ENCODE measurements around the gene GSK3B. TPM values are rescaled to one million over a fixed set of nuclear protein-coding genes. Genes with fewer than 3 reads are reported as not detected.

Gene GSK3B
- total and polyA plus RNA-seq, 2 experiments from 2014 or later = 29.0 to 45.3 TPM

DNA sequence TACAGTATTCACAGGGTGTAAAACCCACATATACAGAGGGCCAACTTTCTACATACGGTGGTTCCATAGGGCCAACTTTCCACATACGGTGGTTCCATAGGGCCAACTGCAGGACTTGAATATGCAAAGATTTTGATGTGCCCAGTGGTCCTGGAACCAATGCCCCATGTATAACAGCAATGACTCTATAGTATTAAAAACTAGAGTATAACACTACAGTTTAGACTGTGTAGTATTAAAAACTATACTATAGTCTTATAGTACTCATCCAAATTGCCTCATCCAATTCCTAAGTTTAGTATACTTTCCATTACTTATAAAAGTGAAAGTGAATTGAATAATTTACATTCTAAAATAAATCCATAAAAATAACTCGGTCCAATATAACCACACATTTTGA is 75.9 kb downstream of the GSK3B start:
- peaks cover 100% of the 10 kb centered on the region for H3K79me2 ChIP-seq (replicated peaks; ENCODE audit: insufficient read depth)
- Mint-ChIP-seq H3K4me3 (no peak overlapping the region), H3K4me1 (peaks cover 31% of the 10 kb centered on the region), H3K27ac (peak overlapping the region; percentile 9; the same call in 1 of the 2 replicates), H3K9me3 (no peaks in the 10 kb centered on the region), H3K27me3 (ENCODE audit: insufficient read depth, low read depth, poor library complexity) (no peaks in the 10 kb centered on the region), H3K36me3 (ENCODE audit: low read depth) (no peaks in the 10 kb centered on the region)
- DNase-seq (ENCODE audit: low spot score) (no peak), ATAC-seq (no peak)
- H3K27ac ChIP-seq (ENCODE audit: low read depth) = no peak overlapping the region
- no peak overlapping the region for H2AFZ ChIP-seq
- H3K27me3 ChIP-seq (ENCODE audit: insufficient read depth) = no peaks in the 10 kb centered on the region
- H3F3A ChIP-seq (replicated peaks; ENCODE audit: low read depth) = no peaks in the 10 kb centered on the region
- H3K4me2 ChIP-seq = no peak overlapping the region
- peaks cover 16% of the 10 kb centered on the region for H3K4me1 ChIP-seq (ENCODE audit: insufficient read depth)
- no peaks in the 10 kb centered on the region for H3K36me3 ChIP-seq (ENCODE audit: insufficient read depth)
- no peaks in the 10 kb centered on the region for H3K9me2 ChIP-seq (ENCODE audit: insufficient read depth)
- no peak for TF ChIP-seq JUNB (IDR thresholded peaks at IDR 0.05; ENCODE audit: unreplicated experiment)
- no peak for TF ChIP-seq ZNF462 (CRISPR knock-in tag; IDR thresholded peaks at IDR 0.05)
- no peak for TF ChIP-seq ZNF331 (CRISPR knock-in tag; IDR thresholded peaks at IDR 0.05; ENCODE audit: low read depth)
- TF ChIP-seq, protein P1, sequence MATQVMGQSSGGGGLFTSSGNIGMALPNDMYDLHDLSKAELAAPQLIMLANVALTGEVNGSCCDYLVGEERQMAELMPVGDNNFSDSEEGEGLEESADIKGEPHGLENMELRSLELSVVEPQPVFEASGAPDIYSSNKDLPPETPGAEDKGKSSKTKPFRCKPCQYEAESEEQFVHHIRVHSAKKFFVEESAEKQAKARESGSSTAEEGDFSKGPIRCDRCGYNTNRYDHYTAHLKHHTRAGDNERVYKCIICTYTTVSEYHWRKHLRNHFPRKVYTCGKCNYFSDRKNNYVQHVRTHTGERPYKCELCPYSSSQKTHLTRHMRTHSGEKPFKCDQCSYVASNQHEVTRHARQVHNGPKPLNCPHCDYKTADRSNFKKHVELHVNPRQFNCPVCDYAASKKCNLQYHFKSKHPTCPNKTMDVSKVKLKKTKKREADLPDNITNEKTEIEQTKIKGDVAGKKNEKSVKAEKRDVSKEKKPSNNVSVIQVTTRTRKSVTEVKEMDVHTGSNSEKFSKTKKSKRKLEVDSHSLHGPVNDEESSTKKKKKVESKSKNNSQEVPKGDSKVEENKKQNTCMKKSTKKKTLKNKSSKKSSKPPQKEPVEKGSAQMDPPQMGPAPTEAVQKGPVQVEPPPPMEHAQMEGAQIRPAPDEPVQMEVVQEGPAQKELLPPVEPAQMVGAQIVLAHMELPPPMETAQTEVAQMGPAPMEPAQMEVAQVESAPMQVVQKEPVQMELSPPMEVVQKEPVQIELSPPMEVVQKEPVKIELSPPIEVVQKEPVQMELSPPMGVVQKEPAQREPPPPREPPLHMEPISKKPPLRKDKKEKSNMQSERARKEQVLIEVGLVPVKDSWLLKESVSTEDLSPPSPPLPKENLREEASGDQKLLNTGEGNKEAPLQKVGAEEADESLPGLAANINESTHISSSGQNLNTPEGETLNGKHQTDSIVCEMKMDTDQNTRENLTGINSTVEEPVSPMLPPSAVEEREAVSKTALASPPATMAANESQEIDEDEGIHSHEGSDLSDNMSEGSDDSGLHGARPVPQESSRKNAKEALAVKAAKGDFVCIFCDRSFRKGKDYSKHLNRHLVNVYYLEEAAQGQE (IDR thresholded peaks at IDR 0.05; ENCODE audit: unreplicated experiment) = no peak
- no peak for TF ChIP-seq NANOG (IDR thresholded peaks at IDR 0.05; ENCODE audit: borderline replicate concordance)
- no peak for TF ChIP-seq EZH2 (IDR thresholded peaks at IDR 0.05; ENCODE audit: low read depth, unreplicated experiment)
- TF ChIP-seq CREB1 (CRISPR knock-in tag; IDR thresholded peaks at IDR 0.05; ENCODE audit: low read depth) = no peak
- TF ChIP-seq EZH2phosphoT487 (IDR thresholded peaks at IDR 0.05; ENCODE audit: unreplicated experiment) = no peak
- TF ChIP-seq, protein P2, sequence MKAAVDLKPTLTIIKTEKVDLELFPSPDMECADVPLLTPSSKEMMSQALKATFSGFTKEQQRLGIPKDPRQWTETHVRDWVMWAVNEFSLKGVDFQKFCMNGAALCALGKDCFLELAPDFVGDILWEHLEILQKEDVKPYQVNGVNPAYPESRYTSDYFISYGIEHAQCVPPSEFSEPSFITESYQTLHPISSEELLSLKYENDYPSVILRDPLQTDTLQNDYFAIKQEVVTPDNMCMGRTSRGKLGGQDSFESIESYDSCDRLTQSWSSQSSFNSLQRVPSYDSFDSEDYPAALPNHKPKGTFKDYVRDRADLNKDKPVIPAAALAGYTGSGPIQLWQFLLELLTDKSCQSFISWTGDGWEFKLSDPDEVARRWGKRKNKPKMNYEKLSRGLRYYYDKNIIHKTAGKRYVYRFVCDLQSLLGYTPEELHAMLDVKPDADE (IDR thresholded peaks at IDR 0.05) = no peak
- TF ChIP-seq CTCF (conservative IDR thresholded peaks at IDR 0.05; ENCODE audit: low read depth in 2 of 2) = no peak
- TF ChIP-seq ZNF114 (CRISPR knock-in tag; IDR thresholded peaks at IDR 0.05) = no peak
- TF ChIP-seq POLR2AphosphoS5 (IDR thresholded peaks at IDR 0.05; ENCODE audit: low read depth) = no peak
- no peak for TF ChIP-seq STAT1 (IDR thresholded peaks at IDR 0.05; ENCODE audit: unreplicated experiment)
- no peak overlapping the region for H3K4me3 ChIP-seq
- peaks cover 35% of the 10 kb centered on the region for H4K20me1 ChIP-seq (replicated peaks; ENCODE audit: insufficient read depth)

Data from GM23338 (cell line).